Psoas muscle (tissue), 8 donors: ENCODE results near the gene HBM. TPM values are rescaled to one million over a fixed set of nuclear protein-coding genes. Genes with fewer than 3 reads are reported as not detected.

Experiments used
- ATAC-seq, 4 donors: fragments of 200-7000 bp; cut with Tn5 transposase; one replicate each; pipeline ENCODE4 v1.9.1; 2020; ENCODE audit warnings: moderate library complexity in 3 of 4, mild to moderate bottlenecking in 2 of 4
- DNase-seq, 2 donors: peaks; one replicate each; pipeline ENCODE4 v3.0.0-alpha.2; 2020
- H3K27ac ChIP-seq: fragments of 200-600 bp; one replicate; pipeline ENCODE4 v1.8.0; 2022
- H3K27me3 ChIP-seq, 3 donors: fragments of 200-600 bp in 1 of 3; one replicate each; pipeline versions ENCODE4 v1.6.1 to v1.8.0; 2013 to 2022; ENCODE audit warnings: low read length in 2 of 3, mild to moderate bottlenecking in 2 of 3, moderate library complexity in 1 of 3; ENCODE audit not compliant: insufficient read depth in 3 of 3
- H3K36me3 ChIP-seq, 2 donors: fragments of 200-600 bp in 1 of 2; one replicate each; pipeline versions ENCODE4 v1.6.1 to v1.8.0; 2013 to 2022; ENCODE audit warnings: low read depth in 1 of 2, mild to moderate bottlenecking in 1 of 2, moderate library complexity in 1 of 2; ENCODE audit not compliant: insufficient read depth in 1 of 2
- H3K4me1 ChIP-seq: fragments of 200-600 bp; one replicate; pipeline ENCODE4 v1.8.0; 2022
- H3K4me3 ChIP-seq: fragments of 200-600 bp; one replicate; pipeline ENCODE4 v1.8.0; 2022; ENCODE audit warnings: mild to moderate bottlenecking
- H3K9me3 ChIP-seq: fragments of 200-600 bp; one replicate; pipeline ENCODE4 v1.8.0; 2022
- WGBS, 3 donors: extraction: QIAGEN DNeasy Blood & Tissue Kit; methylation state at CpG; one replicate each; pipeline versions ENCODE4 v1.1.6 to v1.1.7; 2013; 5-methylcytosine and 5-hydroxymethylcytosine counted together
- intact Hi-C, 2 donors: fragments of 100-400 bp; cut with DNase I; formaldehyde crosslinking; loops; one replicate each; pipeline versions ENCODE4 v1.11.0 to v1.14.2; 2022
- polyA plus RNA-seq, 3 donors: library from polyadenylated mRNA; stranded (reverse); fragments of 200-250 nt; gene quantifications; one replicate each; pipeline ENCODE4 v1.2.3, GENCODE V29; 2013
- total RNA-seq, 4 donors: library from RNA; stranded (reverse); fragmentation: NEBNext Ultra II Directional in 2 of 4; extraction: Animal tissue kit (Norgen Biotek cat#: 25700) in 2 of 4; gene quantifications; one replicate each; pipeline versions ENCODE4 v1.2.1 to v1.2.4, GENCODE V29; 2021 to 2023
- TF ChIP-seq, protein P1 (sequence below): fragments of 200-600 bp; IDR thresholded peaks from one replicate; pipeline ENCODE4 v1.8.0; 2022; ENCODE audit warnings: antibody characterized with exemption
- donor health status: healthy with polysubstance abuse.
- donor health status: DM: no; HTN: no; CAD: no; lungs with moderate emphysema.
- donor health status: Bipolar disorder and iron deficiency.
- donor health status: healthy.
- donor health status: DM: yes; HTN: yes; CAD: no.
- donor health status: DM: no; HTN: no; CAD: no.
- donor health status: DM: no; HTN: no; CAD: no.
- donor health status: DM: yes; HTN: yes; CAD: no.

The HBM gene
- total and polyA plus RNA-seq, 7 donors: 2.9 TPM; not detected in 6

DNA sequence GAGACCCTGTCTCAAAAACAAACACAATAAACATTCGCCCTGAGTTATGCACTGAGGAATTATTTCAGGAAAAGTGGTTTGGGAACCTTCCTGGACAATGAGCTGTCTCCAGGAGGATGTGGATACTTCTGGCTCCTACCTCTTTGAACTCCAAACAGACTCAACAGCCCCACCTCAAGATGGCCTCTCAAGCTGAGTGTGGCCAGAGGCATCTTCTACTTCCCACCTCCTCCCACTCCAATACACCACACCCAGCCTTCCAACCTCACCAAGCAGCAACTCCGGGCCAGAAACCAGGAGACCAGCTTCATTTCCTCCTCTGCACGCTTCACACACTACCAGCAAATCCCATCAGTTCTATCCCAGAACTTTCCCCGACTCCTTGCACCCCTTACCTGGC, 26.1 kb downstream of the HBM start:
- intact Hi-C loops: no loop called here
- no peak for ATAC-seq
- TF ChIP-seq, protein P1, sequence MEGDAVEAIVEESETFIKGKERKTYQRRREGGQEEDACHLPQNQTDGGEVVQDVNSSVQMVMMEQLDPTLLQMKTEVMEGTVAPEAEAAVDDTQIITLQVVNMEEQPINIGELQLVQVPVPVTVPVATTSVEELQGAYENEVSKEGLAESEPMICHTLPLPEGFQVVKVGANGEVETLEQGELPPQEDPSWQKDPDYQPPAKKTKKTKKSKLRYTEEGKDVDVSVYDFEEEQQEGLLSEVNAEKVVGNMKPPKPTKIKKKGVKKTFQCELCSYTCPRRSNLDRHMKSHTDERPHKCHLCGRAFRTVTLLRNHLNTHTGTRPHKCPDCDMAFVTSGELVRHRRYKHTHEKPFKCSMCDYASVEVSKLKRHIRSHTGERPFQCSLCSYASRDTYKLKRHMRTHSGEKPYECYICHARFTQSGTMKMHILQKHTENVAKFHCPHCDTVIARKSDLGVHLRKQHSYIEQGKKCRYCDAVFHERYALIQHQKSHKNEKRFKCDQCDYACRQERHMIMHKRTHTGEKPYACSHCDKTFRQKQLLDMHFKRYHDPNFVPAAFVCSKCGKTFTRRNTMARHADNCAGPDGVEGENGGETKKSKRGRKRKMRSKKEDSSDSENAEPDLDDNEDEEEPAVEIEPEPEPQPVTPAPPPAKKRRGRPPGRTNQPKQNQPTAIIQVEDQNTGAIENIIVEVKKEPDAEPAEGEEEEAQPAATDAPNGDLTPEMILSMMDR: no peak
- DNase-seq: no peak
- Histone ChIP-seq H3K36me3 (peaks cover 13 to 97% of the 10 kb centered on the region in 2 donors), H3K4me1 (no peaks in the 10 kb centered on the region), H3K4me3 (no peak overlapping the region), H3K27me3 (no peaks in the 10 kb centered on the region), H3K9me3 (no peaks in the 10 kb centered on the region), H3K27ac (no peak overlapping the region)
- WGBS, 3 donors: 87 to 95% (median 91%) methylated on average over 4 of the region's 4 CpGs

- ATAC-seq (no peak), DNase-seq (no peak)
- Histone ChIP-seq H3K36me3 (peaks cover 11 to 100% of the 10 kb centered on the region in 2 donors), H3K27ac (no peak overlapping the region), H3K27me3 (no peaks in the 10 kb centered on the region), H3K4me3 (no peak overlapping the region), H3K4me1 (no peaks in the 10 kb centered on the region), H3K9me3 (no peaks in the 10 kb centered on the region)
- 93 to 94% (median 93%) methylated on average over 11 of the region's 11 CpGs for WGBS, 3 donors
- TF ChIP-seq, protein P1: no peak
- intact Hi-C loops: no loop called here
Observed at GRCh38 chr16:192686-193085, 26.9 kb downstream of the HBM start.

GRCh38 chr16:193441-193840, 27.7 kb downstream of the HBM start:
- Histone ChIP-seq H3K4me3 (no peak overlapping the region), H3K9me3 (no peaks in the 10 kb centered on the region), H3K27ac (no peak overlapping the region), H3K27me3 (no peaks in the 10 kb centered on the region), H3K36me3 (peaks cover 16 to 100% of the 10 kb centered on the region in 2 donors), H3K4me1 (no peaks in the 10 kb centered on the region)
- ATAC-seq (no peak), DNase-seq (no peak)
- intact Hi-C loops: no loop called here
- 92 to 94% (median 93%) methylated on average over 13 to 15 of the region's 15 CpGs for WGBS, 3 donors
- TF ChIP-seq, protein P1: no peak

GRCh38 chr16:194516-194915, 28.7 kb downstream of the HBM start:
- no peak for ATAC-seq
- no peak overlapping the region for H3K27ac ChIP-seq
- no peak overlapping the region for H3K4me3 ChIP-seq
- no peak for DNase-seq
- WGBS, 3 donors: 88 to 95% (median 93%) methylated on average over 6 of the region's 6 CpGs
- peaks cover 22 to 100% of the 10 kb centered on the region in 2 donors for H3K36me3 ChIP-seq
- H3K9me3 ChIP-seq: no peaks in the 10 kb centered on the region
- no peaks in the 10 kb centered on the region for H3K4me1 ChIP-seq
- TF ChIP-seq, protein P1: no peak
- intact Hi-C loops: no loop called here
- H3K27me3 ChIP-seq: no peaks in the 10 kb centered on the region

DNA sequence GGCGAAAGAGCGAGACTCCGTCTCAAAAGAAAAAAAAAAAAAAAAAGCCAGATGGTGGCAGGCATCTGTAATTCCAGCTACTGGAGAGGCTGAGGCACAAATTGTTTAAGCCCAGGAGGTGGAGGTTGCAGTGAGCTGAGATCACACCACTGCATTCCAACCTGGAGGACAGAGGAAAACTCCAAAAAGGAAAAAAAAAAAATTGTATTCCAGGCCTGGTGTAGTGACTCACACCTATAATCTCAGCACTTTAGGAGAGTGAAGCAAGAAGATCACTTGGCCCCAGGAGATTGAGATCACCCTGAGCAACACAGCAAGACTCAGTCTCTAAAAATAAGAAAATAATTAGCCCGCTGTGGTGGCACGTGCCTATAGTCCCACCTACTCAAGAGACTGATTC, 34.6 kb downstream of the HBM start:
- Histone ChIP-seq H3K9me3 (no peaks in the 10 kb centered on the region), H3K4me1 (no peaks in the 10 kb centered on the region), H3K27ac (no peak overlapping the region), H3K4me3 (no peak overlapping the region), H3K36me3 (peaks cover 28 to 98% of the 10 kb centered on the region in 2 donors), H3K27me3 (no peaks in the 10 kb centered on the region)
- ATAC-seq (peak in 3 of 4 donors; percentile 26 to 33 (median 27)), DNase-seq (no peak)
- intact Hi-C loops: loop anchor here in 1 of 2 donors (10.0 kb wide), 1 partner anchor 154 kb away; the partner anchor contains the start of gene AXIN1
- WGBS, 3 donors: 89 to 95% (median 92%) methylated on average over 5 of the region's 5 CpGs
- TF ChIP-seq, protein P1: no peak
